Stimulated activated CD8-positive, alpha-beta memory T cell treated with anti-CD3 and anti-CD28 coated beads, Interleukin-12 subunit alpha, Interleukin-12 subunit beta, amount 100 ng/mL, for 24 hours (primary cell): ENCODE results near the gene GPR119.
"Not testable (repeated sequence)": the region's sequence is repeated elsewhere in the genome, so short reads cannot be mapped to it uniquely, and the experiment has no call there.

Experiments
- DNase-seq: peaks from one replicate; pipeline ENCODE4 v3.0.0-alpha.2; 2020; ENCODE audit errors: extremely low read depth

Gene GPR119

DNA sequence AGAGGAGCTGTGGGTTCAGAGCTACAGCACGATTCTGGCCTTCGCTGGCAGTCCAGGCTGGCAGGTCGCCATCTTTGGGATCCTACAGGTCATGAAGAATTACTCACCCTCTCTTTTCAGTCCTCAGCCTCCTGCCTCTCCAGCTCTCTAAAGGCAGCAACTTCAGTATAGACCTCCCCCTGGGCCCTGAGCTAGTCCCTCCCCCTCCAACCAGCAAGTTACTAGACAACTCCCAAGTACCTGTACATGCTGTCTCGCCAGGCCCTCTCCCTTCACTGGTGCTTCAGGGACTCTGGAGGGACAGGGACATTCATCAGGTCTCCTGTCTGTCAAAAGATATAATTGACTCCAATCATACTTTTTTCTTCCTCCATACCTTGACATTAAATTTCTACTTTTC is at the start of gene GPR119:
GPR119 (minus strand) TSS at position 155 of the 400 bp plus-strand sequence. CDS start 227 bp downstream, outside the sequence.
- no peak for DNase-seq

DNA sequence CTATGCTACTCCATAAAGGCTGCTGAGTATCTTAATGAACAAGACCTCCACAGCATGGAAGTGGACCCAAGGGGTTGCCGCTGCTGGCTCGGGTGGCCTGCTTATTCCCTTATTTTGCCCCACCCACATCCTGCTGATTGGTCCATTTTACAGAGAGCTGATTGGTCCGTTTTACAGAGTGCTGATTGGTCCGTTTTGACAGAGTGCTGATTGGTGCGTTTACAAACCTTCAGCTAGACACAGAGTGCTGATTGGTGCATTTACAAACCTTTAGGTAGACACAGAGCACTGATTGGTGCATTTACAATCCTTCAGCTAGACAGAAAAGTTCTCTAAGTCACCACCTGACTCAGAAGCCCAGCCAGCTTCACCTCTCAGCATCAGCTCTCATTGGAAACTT is 43.8 kb upstream of the GPR119 start:
- not testable (repeated sequence) for DNase-seq

DNA sequence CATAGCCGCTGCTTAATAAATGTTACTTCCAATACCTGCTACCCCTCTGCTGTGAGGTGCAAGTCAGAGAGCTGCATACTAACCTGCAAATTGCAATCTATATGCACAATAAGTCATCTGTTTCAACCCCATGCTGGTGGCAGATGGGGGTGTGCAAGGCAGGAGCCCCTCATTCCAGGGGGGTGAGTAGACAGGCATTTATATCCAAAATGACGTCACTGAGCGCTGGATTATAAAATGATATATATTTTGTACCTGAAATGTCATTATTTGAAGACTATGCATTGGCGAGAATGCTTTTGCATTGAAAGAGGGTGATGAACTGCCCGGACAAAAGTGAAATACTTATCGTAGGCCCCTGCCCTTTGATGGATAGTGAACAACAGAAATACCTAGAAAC is 41.1 kb upstream of the GPR119 start:
- no peak for DNase-seq

DNA sequence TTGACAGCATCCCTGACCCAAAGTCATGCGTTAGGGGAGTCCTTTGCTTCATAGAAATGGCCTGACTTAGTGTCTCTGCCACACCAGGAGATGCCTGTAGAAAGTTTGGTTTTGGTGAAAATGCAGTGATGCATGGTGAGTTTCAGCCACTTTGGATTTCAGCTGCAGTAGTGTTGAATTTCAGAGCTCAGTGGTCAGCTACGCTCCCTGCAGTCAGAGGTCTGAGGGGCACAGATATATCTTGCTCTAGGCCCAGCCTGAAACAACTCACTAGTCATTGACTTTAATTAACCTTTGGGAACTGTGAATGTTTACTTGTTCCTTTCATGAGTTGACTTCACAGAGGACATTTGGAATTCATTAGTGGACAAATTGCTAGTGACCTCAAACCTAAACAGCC is 33.8 kb upstream of the GPR119 start:
- DNase-seq, result no peak

DNA sequence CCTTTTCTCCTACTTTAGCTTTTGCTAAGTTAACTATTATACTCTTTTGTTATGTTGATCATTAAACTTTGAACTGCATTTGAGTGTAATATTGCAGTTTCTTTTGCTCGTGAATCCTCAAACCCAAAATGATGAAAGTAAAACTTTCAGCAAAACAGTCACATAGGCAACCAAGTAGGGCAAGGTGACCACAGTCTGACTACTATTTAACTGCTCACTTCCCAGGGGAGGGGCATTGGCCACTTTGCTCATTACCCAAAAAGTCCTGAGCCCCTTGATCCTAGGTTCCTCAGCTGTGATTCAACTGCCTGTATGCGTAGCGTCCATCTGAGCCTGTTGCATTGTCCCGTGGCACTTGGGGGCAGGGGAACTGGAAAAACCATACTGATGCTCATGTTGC is 33.3 kb upstream of the GPR119 start:
- no peak for DNase-seq

DNA sequence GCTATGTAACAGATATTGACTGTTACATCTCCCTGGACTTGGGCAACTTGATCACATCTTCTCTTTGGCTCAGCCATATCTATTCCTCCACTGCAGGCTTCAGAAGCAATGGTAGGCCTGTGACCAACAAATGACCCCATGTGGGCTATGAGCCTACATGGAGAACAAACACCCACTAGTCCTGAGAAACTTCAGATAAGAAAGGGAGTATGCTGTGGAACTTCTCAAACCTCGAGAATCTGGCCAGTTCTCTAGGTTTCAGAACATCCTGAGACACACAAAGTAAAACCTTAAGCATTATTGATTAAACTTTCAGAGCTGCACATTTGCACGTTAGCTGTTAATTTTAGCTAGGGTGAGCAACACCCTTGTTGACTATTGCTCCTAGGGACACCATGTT is 32.6 kb upstream of the GPR119 start:
- no peak for DNase-seq

DNA sequence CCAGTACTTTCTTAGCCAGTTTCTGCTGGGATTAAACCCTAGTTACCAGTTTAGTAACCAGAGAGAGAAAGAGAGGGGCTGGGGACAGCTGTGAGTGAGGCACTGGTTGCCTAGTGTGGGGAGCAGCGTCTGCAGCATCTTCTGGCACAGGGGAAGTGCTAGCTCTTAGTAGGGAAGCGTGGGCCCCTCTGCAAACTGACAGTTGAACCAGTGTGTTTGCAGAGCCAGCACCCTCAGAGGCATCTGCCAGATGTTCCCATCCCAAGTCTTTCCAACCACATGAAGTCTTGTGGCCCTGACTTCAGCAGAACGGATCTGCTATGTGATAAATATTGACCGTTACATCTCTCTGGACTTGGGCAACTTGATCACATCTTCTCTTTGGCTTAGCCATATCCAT is 31.3 kb upstream of the GPR119 start:
- no peak for DNase-seq

DNA sequence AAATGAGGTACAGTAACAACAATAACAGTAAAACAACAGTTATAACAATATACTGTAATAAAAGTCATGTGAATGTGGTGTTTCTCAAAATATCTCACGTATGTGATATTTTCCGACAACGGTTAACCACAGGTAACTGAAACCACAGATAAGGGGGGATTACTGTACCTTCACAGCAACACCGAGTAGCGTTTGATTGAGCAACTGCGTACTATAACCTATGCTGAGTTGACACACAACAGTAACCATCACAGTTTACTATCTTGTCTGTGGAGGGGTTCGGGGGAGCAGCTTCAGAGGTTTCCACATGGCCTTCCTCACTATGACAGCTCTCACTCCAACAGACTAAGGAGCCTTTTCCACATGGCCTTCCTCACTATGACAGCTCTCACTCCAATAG is 29.7 kb upstream of the GPR119 start:
- no peak for DNase-seq

DNA sequence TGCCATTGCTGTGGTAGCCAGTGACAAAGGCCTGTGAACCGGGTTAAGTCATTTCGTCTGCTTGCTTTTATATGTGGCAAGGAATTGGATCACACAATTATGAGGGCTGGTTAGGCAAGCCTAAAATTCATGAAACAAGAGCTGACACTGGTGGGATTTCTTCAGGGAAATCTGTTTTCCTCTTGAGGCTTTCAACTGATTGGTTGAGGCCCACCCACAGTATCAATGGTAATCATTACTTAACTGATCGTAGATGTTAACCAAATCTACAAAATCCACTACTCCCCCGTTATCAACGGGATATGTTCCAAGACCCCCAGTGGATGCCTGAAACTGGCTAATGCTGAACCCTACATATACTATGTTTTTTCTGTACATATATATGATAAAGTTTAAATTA is 29.3 kb upstream of the GPR119 start:
- no peak for DNase-seq

DNA sequence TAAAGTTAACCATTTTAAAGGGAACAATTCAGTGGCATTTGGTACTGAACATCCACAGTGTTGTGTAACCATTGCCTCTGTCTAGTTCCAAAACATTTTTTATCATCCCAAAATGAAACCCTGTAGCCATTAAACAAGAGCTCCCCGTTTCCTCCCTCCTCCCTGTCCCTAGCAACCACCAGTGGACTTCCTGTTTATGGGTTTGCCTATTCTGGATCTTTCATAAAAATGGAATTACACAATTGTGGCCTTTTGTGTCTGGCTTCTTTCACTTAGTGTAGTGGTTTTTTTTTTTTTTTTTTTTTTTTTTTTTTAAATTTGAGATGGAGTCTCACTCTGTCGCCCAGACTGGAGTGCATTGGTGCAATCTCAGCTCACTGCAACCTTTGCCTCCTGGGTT is 27.9 kb upstream of the GPR119 start:
- no peak for DNase-seq

DNA sequence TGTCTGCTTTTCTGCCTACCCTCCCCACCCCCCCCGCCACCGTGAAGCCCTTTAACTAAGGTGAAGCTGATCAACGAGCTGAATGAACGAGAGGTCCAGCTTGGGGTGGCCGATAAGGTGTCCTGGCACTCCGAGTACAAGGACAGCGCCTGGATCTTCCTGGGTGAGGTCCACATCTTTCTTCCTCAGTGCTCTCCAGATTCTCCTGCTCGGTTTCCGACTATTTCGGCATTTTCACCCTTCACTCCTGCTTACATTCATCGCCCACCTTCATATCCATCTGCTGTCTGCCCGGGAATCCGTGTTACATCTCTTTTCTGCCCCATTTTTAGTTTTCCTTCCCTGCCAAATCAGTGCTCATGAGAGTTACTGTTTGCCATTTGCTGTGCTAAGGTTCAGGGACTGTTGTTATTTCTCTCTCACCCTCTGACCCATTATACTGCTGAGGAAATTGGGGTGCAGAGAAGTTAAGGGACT is 16.8 kb upstream of the GPR119 start:
- DNase-seq, result no peak

DNA sequence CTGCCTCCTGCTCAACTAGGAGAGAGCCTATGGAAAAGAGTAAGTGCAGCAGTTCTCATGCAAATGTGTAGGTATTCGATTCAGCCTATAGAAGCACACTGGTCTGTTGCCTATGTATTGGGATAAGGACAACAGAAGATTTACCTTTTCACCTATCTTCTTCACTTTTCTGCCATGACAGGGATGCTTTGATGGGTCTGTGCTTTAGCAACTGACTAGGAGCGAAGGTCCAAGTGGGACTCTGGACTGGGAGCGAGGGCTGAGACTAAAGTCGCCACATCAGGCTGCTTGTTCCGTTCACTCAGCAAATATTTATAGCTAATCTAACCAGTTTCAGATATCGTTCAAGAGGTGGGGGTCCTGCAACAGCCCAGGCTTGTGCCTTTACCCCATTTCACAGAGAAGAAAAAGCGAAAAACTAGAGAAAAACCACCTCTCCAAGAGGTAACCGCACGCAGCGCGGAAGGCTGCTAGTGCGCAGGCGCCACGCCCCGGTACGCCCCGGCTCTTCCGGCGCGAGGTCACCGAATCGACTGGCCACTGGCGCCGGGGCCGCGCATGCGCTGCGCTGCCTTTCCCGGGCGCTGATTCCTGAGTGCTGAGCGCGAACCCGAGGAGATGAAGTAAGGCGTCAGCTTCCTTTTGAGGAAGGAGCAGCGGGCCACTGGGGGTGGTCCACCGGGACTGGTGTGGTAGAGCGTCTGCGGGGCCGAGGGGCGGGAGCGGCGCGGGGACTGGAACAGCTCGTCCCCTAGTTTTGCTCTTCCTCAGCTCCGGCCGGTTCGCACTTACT is 16.1 kb upstream of the GPR119 start, which contains the start of gene RBMX2:
RBMX2 (plus strand) TSS at position 573 of the 793 bp plus-strand sequence; CDS start at position 619, 46 bp downstream.
- peak; percentile 22 for DNase-seq

DNA sequence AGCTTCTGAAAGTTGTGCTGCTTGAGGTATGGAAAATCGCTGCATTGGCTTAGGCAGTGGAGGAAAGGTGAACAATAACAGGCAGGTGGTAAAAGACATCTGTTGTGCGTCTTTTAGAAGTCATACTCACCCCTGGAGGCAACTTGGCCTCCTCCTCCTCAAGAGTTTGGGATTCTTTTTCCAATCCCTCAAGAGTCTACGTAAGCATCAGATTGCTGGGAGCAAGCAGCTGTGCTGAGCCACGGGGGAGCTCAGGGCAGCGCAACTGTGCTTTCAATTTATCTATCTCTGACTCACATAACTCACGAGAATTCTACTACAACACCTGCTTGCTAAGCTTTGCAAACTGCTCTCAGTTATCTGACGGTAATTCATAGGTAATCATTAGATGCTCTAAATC is 9.9 kb upstream of the GPR119 start:
- DNase-seq, result no peak

DNA sequence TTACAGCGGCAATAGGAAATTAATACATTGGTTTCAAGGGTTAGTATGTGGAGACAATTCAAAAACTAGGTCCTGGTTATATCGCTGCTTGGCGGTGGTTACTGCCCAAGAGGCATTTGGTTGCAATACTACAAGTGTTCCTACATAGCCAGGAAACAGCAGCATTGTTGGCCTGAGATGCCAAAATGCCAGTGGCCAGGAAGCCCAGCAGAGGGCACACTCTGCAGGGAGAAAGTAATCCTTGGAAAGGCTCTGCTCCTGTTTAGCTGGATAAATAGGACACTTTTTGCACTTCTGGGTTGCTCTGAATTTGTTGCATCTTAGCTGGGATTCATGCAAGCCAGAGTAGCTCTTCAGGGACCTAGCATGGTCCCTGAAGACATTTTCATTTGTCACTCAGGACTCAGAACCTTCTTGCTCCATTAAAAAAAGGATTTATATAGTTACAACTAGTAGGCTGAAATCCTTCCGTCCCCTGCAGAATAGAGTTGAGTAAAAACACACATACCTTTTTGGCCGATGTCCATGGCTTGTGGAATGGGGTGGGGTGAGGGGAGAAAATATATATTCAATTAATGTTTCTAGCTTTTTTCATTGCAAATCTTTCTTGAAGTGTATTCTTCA is 8.1 kb upstream of the GPR119 start:
- DNase-seq, result no peak

DNA sequence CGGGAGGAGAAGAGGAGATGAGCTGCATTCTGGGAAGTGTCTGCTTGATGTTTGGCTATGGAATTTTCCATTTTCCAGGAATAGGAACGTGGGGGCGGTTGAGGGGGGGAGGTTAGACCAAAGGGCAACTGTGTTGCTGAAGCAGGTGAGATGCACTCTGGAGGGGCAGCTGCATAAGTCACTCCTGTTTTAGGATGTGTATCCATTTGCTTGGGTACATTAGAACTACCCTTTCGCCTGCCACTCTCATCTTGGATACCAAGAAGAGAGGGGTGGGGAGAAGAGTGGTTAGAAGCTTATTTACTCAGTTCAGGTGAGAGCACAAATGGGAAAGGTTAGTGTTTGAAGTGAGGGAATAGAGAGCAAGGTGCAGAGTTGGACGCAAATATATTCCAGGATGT is 934 bp upstream of the GPR119 start:
- DNase-seq, result no peak

DNA sequence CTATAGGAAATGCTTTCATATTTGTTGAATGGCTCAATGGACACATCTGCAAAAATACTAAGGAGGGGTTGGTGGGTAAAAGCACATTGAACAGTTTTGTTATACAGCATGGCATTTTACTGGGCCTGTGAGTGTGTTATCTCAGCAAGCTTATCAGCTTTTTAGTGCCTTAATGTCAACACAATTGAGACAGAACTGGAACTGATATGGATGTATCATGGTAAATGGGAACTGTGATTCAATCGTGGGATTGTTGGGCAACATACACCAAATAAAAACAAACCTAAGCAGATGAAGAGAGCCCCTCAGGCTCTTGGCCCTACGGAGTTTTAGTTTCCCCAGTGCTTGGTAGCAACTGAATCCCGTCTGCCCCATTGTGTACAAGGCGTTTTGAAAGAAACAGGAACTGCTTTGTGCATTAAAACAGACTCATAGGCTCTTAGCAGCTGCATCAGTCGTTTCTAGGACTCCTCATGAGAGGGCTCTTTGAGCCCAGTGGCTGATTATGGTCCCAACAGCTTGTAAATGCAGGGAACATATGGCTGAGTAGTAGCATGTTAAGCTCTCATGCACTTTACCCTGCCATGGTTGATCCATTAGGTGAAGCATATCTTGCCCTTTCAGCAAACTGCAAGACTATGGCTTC is 7.3 kb downstream of the GPR119 start:
- DNase-seq, result no peak

DNA sequence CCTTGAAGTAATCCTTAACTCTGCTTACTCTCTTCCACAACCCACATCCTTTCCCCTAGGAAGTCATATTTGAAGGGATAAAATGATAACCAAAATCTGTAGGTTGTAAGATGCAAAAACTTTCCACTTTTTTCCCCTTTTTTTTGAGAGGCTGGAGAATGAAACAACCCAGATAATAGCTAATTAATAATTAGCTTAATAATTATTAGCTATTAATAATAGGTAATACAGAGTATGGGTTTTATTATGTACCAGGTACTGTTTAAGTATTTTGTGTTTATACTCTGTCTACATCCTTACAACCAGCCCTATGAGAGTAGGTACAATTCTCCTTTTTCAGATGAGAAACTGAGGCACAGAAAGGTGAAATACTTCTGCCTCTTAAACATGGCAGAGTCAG is 9.4 kb downstream of the GPR119 start:
- DNase-seq, result no peak

DNA sequence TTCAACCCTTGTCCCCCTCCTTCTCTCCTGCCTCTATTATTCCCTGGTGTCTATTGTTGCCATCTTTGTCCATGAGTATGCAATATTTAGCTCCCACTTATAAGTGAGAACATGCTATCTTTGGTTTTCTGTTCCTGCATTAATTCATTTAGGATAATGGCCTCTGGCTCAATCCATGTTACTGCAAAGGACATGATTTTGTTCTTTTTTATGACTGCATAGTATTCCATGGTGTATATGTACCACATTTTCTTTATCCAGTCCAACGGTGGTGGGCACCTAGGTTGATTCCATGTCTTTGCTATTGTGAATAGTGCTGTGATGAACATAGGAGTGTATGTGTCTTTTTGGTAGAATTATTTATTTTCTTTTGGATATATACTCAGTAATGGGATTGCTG is 33.4 kb downstream of the GPR119 start:
- DNase-seq, result not testable (repeated sequence)

DNA sequence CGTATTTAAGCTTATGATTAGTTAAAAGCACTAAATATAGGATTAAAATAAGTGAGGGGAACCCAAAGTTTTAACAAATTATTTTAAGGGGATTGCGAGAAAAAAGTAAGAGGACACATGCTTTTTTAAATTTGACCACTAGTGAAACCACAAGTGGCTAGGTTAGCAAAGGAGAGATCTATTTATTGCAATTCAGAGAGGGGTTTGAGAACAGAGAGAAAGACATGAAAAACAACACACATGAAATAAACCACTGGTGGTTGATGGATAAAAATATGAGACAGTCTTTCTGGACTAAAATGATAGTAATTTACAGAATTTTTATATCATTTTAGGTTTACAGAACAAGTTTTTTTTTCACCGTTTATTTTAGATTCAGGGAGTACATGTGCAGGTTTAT is 33.9 kb downstream of the GPR119 start:
- no peak for DNase-seq

DNA sequence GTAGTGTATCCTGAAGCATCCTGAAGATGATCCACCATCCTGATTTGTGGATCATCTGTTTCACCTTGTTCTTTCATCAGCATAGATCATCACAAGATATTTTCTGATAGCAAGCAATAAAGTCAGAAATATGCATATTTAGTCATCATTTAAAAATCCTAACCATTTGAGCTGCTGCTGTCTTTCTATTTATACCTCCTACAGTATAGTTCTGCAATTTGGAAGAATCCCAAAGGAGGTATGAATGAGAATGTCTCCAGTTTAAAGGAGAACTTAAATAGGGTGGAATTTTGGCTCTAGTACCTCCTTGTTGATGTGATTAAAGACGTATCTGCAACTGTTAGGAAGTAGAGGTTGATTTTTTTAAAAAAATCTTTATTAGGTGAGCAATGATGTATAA is 38.2 kb downstream of the GPR119 start:
- DNase-seq, result no peak

DNA sequence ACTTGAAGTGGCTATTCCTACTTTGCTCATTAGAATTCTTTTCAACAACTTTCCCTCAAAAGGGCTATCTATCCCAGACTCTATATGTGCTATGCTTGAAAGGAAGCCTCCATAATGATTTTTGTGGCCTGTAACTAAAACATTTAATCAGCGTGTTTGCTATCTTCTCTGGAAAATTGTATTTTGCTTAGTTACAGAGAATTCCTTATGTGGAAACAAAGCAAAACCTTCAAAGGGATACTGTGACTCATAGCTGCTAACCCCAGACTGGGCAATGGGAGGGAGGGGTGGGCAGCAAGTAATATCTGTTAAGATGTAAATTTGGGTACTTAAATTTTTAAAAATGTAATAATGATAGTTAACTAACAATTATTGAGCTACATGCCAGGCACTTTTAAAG is 42.1 kb downstream of the GPR119 start:
- DNase-seq, result no peak

DNA sequence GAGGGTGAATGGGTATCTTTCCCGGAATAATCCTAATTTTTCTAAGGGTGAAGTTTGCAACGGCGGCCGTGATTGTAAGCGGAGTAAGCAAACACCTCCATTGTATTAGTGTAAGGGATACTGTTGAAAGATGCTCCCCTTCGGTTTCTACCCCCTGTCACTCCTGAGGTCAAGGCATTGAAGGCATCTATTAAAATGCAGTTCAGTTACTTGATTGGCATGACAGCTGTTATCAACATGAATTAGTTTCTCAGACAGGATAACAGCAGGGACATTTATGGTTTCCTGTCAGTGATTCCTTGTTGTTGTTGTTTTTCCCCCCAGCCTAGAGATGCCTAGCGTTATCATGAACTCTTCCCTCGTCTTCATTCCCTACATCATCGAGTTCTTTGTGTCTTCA is 45.2 kb downstream of the GPR119 start:
- DNase-seq, result no peak
